ENCODE results near the gene MRPL10.

Gene MRPL10

DNA sequence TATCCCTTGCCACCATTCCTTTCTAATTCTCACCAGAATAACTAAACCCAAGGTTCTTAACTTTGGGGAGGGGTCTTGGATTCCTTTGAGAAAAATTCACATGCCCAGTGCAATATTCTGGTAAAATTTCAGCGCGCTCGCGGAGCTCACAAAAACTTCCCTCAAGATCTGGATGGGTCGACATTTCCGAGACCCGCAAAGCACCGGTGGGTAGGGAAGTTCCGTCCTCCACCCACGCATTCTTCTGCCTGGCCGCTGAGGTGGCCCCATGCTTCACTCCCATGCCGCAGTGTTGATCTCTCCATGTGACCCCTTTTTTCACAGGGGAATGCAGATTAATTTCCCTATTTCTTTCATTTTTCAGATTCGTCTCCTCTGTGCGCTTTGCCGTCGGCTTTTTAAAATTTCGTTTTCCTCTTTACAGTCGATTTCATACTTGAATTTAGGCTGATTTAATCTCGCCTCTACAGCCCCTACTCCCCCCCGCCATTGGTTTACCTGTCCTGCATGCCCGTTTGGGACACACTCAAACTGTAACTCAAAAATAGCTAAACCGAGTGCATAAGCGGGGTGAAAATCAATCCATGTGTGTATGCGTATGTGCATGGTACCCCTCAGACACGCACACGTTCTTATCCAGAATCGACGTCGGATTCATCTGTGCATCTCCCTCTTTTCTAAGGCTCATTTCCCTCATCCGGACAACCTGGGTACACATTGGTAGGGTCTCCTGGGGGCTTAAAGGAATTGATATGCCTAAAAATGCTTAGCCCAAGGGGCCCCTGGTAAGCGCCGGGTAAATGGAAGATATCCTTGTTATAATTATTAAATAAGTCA, 21.0 kb upstream of the MRPL10 start:
- H3K36me3 ChIP-seq, result no peaks in the 10 kb centered on the region
- H3K9me3 ChIP-seq (replicated peaks in 1 of 11), result no peaks in the 10 kb centered on the region
- H3K9ac ChIP-seq, result no peak overlapping the region
- H3K4me1 ChIP-seq, result peaks cover 0 to 35% (median 0%) of the 10 kb centered on the region in 10 experiments; a peak in 7 of 20 replicates
- peaks cover 87 to 100% (median 100%) of the 10 kb centered on the region in 11 experiments for H3K27me3 ChIP-seq
- peaks cover 0 to 34% (median 14%) of the 10 kb centered on the region in 11 experiments; a peak in 11 of 22 replicates for H4K20me1 ChIP-seq
- H3K27ac ChIP-seq, result no peak overlapping the region
- H3K4me3 ChIP-seq, result no peak overlapping the region
- peak overlapping the region in 3 of 11 experiments; percentile 25 to 61 (median 29); a peak in 6 of 22 replicates for H3K4me2 ChIP-seq
- no peak for TF ChIP-seq Cebpa-rat (IDR thresholded peaks at IDR 0.05)

DNA sequence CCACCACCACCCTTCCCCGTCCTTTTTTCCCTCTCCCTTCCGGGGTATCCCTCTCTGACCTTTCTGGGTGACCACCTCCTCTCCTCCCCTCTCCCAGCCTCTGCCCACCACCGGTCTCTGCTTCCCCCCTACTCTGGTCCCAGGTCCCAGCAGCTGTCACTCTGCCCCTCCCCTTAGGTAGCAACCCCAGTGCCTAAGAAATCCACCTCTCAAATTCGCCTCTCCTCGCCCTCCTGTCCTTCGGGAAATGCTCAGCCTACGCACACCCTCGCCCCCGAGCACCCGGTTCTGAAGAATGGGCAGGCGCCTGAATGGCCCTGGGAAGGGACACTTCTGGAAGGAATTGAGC, 20.4 kb upstream of the MRPL10 start:
- H4K20me1 ChIP-seq, result peaks cover 0 to 36% (median 19%) of the 10 kb centered on the region in 11 experiments; a peak in 12 of 22 replicates
- H3K27me3 ChIP-seq, result peaks cover 93 to 100% (median 100%) of the 10 kb centered on the region in 11 experiments
- no peak overlapping the region for H3K27ac ChIP-seq
- H3K4me3 ChIP-seq, result no peak overlapping the region
- no peak overlapping the region for H3K9ac ChIP-seq
- TF ChIP-seq Cebpa-rat (IDR thresholded peaks at IDR 0.05), result no peak
- H3K9me3 ChIP-seq (replicated peaks in 1 of 11), result no peaks in the 10 kb centered on the region
- peak overlapping the region in 3 of 11 experiments; percentile 25 to 61 (median 29); a peak in 6 of 22 replicates for H3K4me2 ChIP-seq
- no peaks in the 10 kb centered on the region for H3K36me3 ChIP-seq
- H3K4me1 ChIP-seq, result peaks cover 0 to 29% (median 0%) of the 10 kb centered on the region in 10 experiments; a peak in 6 of 20 replicates

DNA sequence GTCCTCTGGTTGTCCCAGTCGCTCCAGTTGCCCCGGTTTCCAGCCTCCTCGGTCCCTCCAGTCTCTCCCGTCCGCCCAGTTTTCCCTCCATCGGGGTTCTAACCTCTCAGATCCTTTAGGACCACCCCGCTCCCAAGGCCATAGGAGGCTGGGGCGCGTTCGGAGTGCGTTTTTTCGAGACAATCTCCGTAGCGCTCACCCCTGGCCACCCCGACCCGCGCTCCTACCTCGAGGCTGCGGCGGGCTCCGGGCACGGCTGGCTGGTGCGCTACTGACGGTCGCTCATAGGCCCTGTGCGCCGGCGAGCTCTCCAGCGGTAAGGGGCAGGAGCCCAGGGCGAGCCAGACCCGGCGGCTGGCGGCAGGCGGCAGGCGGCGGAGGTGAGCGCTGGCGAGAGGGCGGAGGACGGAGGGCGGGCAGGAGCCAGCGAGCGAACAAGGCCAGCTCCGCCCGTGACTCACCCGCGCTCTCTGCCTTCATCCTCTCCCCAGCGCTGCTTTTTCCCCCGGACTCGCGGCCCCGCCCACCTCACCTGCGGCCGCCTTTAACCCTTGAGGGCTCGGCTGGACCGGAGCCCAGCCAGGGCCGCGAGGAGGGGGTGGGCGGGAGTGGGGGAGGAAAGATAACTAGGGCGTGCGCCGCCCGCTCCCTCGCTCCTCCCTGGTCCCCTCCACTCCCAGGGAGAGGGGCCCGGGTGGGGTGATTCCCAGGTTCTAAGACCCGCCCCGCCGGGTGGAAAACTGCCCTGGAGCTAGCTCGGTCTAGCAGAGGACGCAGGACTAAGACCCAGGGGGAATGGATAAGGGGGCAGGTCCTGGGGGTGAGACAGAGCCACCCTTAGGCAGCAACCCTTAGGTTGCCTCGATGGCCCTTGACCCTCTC, 19.6 kb upstream of the MRPL10 start, which contains the start of gene SP6:
Gene SP6 (minus strand): TSS at position 472 of the 882 bp plus-strand sequence. CDS start 2,734 bp downstream, outside the sequence.
- no peak for TF ChIP-seq Cebpa-rat (IDR thresholded peaks at IDR 0.05)
- Histone ChIP-seq H3K4me1 (peaks cover 0 to 21% (median 0%) of the 10 kb centered on the region in 10 experiments; a peak in 6 of 20 replicates), H3K27me3 (peaks cover 100% of the 10 kb centered on the region in 11 experiments), H3K9ac (no peak within 1 kb of the TSS), H4K20me1 (peaks cover 0 to 42% (median 19%) of the 10 kb centered on the region in 11 experiments; a peak in 12 of 22 replicates), H3K36me3 (no peaks in the 10 kb centered on the region), H3K4me3 (peak within 1 kb of the TSS in 1 of 10 experiments; percentile 11; a peak in 3 of 20 replicates), H3K27ac (no peak within 1 kb of the TSS), H3K9me3 (replicated peaks in 1 of 11) (no peaks in the 10 kb centered on the region), H3K4me2 (peak within 1 kb of the TSS in 5 of 11 experiments; percentile 25 to 61 (median 47); a peak in 8 of 22 replicates)

DNA sequence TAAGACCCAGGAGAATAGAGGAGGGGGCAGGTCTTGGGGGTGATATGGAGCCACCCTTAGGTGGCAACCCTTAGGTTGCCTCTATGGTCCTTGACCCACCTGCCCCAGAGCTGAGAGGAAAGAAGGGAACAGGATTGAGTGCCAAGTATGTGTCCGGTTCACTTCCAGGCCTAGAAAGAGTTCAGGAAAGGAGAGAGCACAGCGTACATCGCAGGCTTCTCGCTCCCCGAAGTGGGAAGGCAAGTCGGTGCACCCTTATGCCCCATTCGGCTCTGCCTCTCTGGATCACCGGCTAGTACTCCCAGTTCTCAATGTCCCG, 19.0 kb upstream of the MRPL10 start:
- no peak overlapping the region for H3K27ac ChIP-seq

DNA sequence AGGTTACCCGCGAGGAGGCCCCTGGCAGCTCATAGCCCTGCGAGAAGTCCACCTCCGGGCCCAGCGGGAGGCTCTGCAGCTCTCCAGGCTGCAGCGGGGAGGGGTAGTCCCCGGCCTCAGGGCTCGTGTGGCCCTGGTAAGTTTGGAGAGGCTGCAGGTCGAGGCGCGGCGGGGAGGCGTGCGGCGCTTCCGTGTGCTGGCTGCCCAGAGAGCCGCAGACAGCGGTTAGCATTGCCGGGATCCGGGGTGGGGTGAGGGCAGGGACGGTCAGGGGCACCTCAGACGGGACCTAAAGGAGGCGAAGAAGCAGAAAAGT, 16.8 kb upstream of the MRPL10 start:
- no peak for TF ChIP-seq Cebpa-rat (IDR thresholded peaks at IDR 0.05)
- peaks cover 0 to 49% (median 15%) of the 10 kb centered on the region in 11 experiments; a peak in 12 of 22 replicates for H4K20me1 ChIP-seq
- H3K4me3 ChIP-seq, result no peak overlapping the region
- H3K9ac ChIP-seq, result no peak overlapping the region
- H3K4me1 ChIP-seq, result peaks cover 0 to 16% (median 5%) of the 10 kb centered on the region in 10 experiments; a peak in 12 of 20 replicates
- H3K27ac ChIP-seq, result no peak overlapping the region
- H3K9me3 ChIP-seq (replicated peaks in 1 of 11), result no peaks in the 10 kb centered on the region
- H3K27me3 ChIP-seq, result peaks cover 91 to 99% (median 97%) of the 10 kb centered on the region in 11 experiments
- H3K36me3 ChIP-seq, result no peaks in the 10 kb centered on the region
- H3K4me2 ChIP-seq, result no peak overlapping the region

More for the DNA sequence above, 19.0 kb upstream of the MRPL10 start:
- no peak overlapping the region for H3K4me2 ChIP-seq
- H3K4me3 ChIP-seq, result no peak overlapping the region
- H3K9me3 ChIP-seq (replicated peaks in 1 of 11), result no peaks in the 10 kb centered on the region
- no peak for TF ChIP-seq Cebpa-rat (IDR thresholded peaks at IDR 0.05)
- H3K9ac ChIP-seq, result no peak overlapping the region
- peaks cover 100% of the 10 kb centered on the region in 11 experiments for H3K27me3 ChIP-seq
- H3K36me3 ChIP-seq, result no peaks in the 10 kb centered on the region
- H4K20me1 ChIP-seq, result peaks cover 0 to 48% (median 18%) of the 10 kb centered on the region in 11 experiments; a peak in 12 of 22 replicates
- peaks cover 0 to 15% (median 0%) of the 10 kb centered on the region in 10 experiments; a peak in 6 of 20 replicates for H3K4me1 ChIP-seq

DNA sequence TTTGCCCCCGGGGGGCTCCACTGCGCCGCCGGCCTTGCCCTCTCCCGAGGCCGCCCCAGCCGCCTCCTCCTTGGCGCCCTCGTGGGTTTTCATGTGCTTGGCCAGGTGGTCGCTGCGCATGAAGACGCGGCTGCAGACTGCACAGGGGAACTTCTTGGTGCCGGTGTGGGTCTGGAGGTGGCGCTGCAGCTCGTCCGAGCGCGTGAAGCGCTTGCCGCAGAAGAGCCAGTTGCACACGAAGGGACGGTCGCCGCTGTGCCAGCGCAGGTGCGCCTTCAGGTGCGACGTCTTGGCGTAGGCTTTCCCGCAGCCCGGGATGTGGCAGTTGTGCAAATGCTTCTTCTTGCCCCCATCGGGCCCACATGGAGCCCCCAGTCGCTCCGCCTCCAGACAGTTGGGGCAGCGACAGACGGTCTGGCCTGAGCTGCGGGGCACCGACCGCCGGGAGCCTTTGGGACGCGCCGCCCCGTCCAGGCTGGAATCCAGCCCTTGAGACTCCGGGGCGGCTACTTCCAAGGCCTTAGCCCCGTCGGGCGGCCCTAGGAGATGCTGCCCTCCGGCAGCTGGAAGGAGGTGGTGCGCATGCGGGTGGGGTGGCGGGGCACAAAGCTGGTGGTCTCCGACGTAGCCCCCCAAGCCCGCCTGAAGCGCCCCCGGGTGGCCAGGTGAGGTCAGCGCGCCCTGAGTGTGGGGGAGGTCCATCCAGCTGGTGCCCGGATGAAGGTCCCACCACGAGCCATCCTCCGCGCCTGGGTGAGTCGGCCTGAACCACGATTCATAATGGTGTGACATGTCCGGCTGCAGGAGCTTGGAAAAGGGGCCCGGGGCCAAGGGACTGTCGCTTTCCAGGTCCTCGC, 16.2 kb upstream of the MRPL10 start:
- Histone ChIP-seq H3K27ac (no peak overlapping the region), H3K4me2 (peak overlapping the region in 1 of 11 experiments; percentile 33; a peak in 1 of 22 replicates), H4K20me1 (peaks cover 0 to 49% (median 15%) of the 10 kb centered on the region in 11 experiments; a peak in 12 of 22 replicates), H3K9me3 (replicated peaks in 1 of 11) (no peaks in the 10 kb centered on the region), H3K27me3 (peaks cover 86 to 93% (median 91%) of the 10 kb centered on the region in 11 experiments), H3K36me3 (no peaks in the 10 kb centered on the region), H3K9ac (no peak overlapping the region), H3K4me1 (peaks cover 0 to 16% (median 5%) of the 10 kb centered on the region in 10 experiments; a peak in 13 of 20 replicates), H3K4me3 (no peak overlapping the region)
- TF ChIP-seq Cebpa-rat (IDR thresholded peaks at IDR 0.05), result no peak

DNA sequence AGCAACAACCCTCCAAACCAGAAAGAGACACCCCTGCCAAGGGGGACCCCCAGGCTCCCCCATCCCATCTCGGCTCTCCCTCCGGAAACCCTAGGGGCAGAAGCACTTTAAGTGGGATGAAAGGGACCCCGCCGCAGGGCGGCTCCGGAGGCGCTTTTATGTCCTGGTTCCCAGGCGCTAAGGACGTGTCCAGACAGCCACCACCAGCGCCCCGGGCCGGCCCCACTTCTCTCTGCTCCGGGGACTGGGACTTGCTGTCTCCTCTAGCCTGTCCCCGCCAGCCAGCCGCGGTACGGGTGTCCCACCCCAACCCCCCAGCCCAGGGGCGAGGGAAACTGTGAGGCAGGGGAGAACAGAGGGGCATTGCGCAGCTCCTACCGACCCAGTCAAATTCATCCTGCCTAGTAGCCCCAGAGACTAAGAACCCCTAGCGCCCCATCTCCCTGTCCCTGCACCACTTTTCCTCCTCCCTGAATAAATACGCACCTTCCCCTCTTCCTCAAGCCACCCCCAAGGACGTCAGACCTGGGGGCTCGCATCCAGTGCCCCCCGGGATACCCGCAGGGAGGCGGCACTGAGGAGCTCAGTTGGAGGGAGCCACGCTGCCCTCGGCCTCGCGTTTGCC, 15.5 kb upstream of the MRPL10 start:
- no peak overlapping the region for H3K9ac ChIP-seq
- H3K27me3 ChIP-seq, result peaks cover 78 to 86% (median 83%) of the 10 kb centered on the region in 11 experiments
- H4K20me1 ChIP-seq, result peaks cover 0 to 49% (median 15%) of the 10 kb centered on the region in 11 experiments; a peak in 12 of 22 replicates

DNA sequence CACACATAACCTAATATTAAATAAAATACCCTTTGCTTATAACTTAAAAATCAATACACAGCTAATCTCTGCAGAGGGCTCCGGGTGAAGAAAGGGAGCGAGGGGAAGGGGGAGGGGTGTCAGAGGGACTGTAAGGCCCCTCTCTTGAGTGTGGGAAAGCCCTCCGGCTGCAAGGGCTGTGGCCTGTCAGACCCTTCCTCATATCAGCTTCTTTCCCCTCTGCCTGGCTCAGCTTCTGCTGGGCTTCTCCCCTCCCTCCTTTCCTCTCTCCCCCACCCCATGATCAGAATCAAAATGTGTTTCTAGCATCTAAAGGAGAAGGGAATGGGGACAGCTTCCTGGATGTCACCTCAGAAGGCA, 14.4 kb upstream of the MRPL10 start:
- Histone ChIP-seq H3K27ac (no peak overlapping the region), H3K4me3 (no peak overlapping the region), H3K4me2 (no peak overlapping the region), H4K20me1 (peaks cover 0 to 46% (median 13%) of the 10 kb centered on the region in 11 experiments; a peak in 11 of 22 replicates), H3K9ac (no peak overlapping the region), H3K27me3 (peaks cover 67 to 75% (median 72%) of the 10 kb centered on the region in 11 experiments), H3K36me3 (no peaks in the 10 kb centered on the region), H3K4me1 (peaks cover 4 to 22% (median 11%) of the 10 kb centered on the region in 10 experiments; a peak in 16 of 20 replicates), H3K9me3 (replicated peaks in 1 of 11) (no peaks in the 10 kb centered on the region)
- TF ChIP-seq Cebpa-rat (IDR thresholded peaks at IDR 0.05), result no peak

More for the DNA sequence above, 15.5 kb upstream of the MRPL10 start:
- no peak overlapping the region for H3K27ac ChIP-seq
- H3K4me1 ChIP-seq, result peaks cover 2 to 15% (median 6%) of the 10 kb centered on the region in 10 experiments; a peak in 18 of 20 replicates
- H3K36me3 ChIP-seq, result no peaks in the 10 kb centered on the region
- H3K9me3 ChIP-seq (replicated peaks in 1 of 11), result no peaks in the 10 kb centered on the region
- peak overlapping the region in 1 of 11 experiments; percentile 33; a peak in 1 of 22 replicates for H3K4me2 ChIP-seq
- H3K4me3 ChIP-seq, result no peak overlapping the region
- no peak for TF ChIP-seq Cebpa-rat (IDR thresholded peaks at IDR 0.05)
